Astrocyte of the cerebellum (primary cell): ENCODE data around the gene NPPB.
"Not testable (repeated sequence)": the region's sequence is repeated elsewhere in the genome, so short reads cannot be mapped to it uniquely, and the experiment has no call there.

ENCODE experiments used
- DNase-seq: peaks from one replicate; pipeline ENCODE4 v3.0.0-alpha.2; 2011; ENCODE audit warnings: low read depth
- H3K4me3 ChIP-seq: 2 replicates; pipeline ENCODE4 v1.5.1; 2011; ENCODE audit warnings: mild to moderate bottlenecking, low read depth, low read length, moderate library complexity
- CTCF ChIP-seq: IDR thresholded peaks from 2 replicates; pipeline ENCODE4 v1.5.1; 2012; ENCODE audit warnings: low read length, low read depth, moderate library complexity, mild to moderate bottlenecking; ENCODE audit errors: missing control alignments
- in situ Hi-C: cut with HindIII; loops from 2 replicates; pipeline ENCODE4 v1.10.0; 2017; ENCODE audit warnings: low sequenced_read_pairs

Gene NPPB

GRCh38 chr1:11858613-11858967, at the start of gene NPPB:
NPPB (minus strand) TSS chr1:11858945; CDS start chr1:11858833, 112 bp downstream.
- in situ Hi-C loops, result no loop called here
- TF ChIP-seq CTCF, result no peak
- no peak for DNase-seq
- no peak within 1 kb of the TSS for H3K4me3 ChIP-seq

GRCh38 chr1:11908095-11908675, 49.4 kb upstream of the NPPB start:
- peak overlapping the region; percentile 57 for H3K4me3 ChIP-seq
- no peak for TF ChIP-seq CTCF
- DNase-seq, result peak; percentile 96
- in situ Hi-C loops, result no loop called here

- TF ChIP-seq CTCF, result peak; percentile 91
- DNase-seq, result peak; percentile 92
- in situ Hi-C loops, result no loop called here
- H3K4me3 ChIP-seq, result no peak overlapping the region
Observed at GRCh38 chr1:11907275-11908094, 48.7 kb upstream of the NPPB start.

GRCh38 chr1:11906870-11907269, 48.1 kb upstream of the NPPB start:
- H3K4me3 ChIP-seq, result no peak overlapping the region
- no peak for TF ChIP-seq CTCF
- DNase-seq, result no peak
- in situ Hi-C loops, result no loop called here

GRCh38 chr1:11904978-11905377, 46.2 kb upstream of the NPPB start:
- DNase-seq, result no peak
- TF ChIP-seq CTCF, result no peak
- no peak overlapping the region for H3K4me3 ChIP-seq
- in situ Hi-C loops, result no loop called here

GRCh38 chr1:11904156-11904555, 45.4 kb upstream of the NPPB start:
- in situ Hi-C loops, H3K4me3 ChIP-seq, DNase-seq: not testable (repeated sequence)

- in situ Hi-C loops, result no loop called here
- TF ChIP-seq CTCF, result no peak
- no peak overlapping the region for H3K4me3 ChIP-seq
- DNase-seq, result no peak
Observed at GRCh38 chr1:11903210-11903609, 44.5 kb upstream of the NPPB start.

- in situ Hi-C loops, DNase-seq, H3K4me3 ChIP-seq: not testable (repeated sequence)
Observed at GRCh38 chr1:11901446-11901845, 42.7 kb upstream of the NPPB start.
